HCT116 (cell line): ENCODE results near the gene HDAC11. TPM values are rescaled to one million over a fixed set of nuclear protein-coding genes. Genes with fewer than 3 reads are reported as not detected.

Source experiments
- ATAC-seq: fragments of 200-7000 bp; cut with Tn5 transposase; 2 replicates; pipeline ENCODE4 v1.9.1; 2020; ENCODE audit warnings: mild to moderate bottlenecking, moderate library complexity
- BruUV-seq: library from RNA; stranded (reverse); fragments of 400-500 nt; replicated peaks from 2 replicates; lab custom pipeline; 2021; lab: Mats Ljungman, UMichigan
- CTCF ChIA-PET: fragments of 300-600 bp; sonication (Branson Sonifier 250); formaldehyde crosslinking; loops from one replicate; lab custom pipeline; 2021; ENCODE audit warnings: antibody characterized with exemption; lab: Charles Lee
- POLR2A ChIA-PET: fragments of 300-600, 350-600 bp; sonication (Branson Sonifier 250); formaldehyde crosslinking; loops from one replicate; lab custom pipeline; 2021; ENCODE audit warnings: antibody characterized with exemption; lab: Charles Lee
- RAD21 ChIA-PET, 2 experiments: fragments of 300-600 bp; sonication (Branson Sonifier 250); formaldehyde crosslinking; loops; one replicate each; lab custom pipeline; 2023; ENCODE audit warnings: low total read pairs in 2 of 2; ENCODE audit not compliant: uncharacterized antibody in 2 of 2, unreplicated experiment in 2 of 2, low non-redundant PET in 1 of 2; lab: Charles Lee
- DNase-seq: peaks from one replicate; pipeline ENCODE4 v3.0.0-alpha.2; 2010; ENCODE audit warnings: low read depth, low spot score
- H2AFZ ChIP-seq: fragments of 200-600 bp; shearing (Covaris generic), sonication (generic); 2 replicates; pipeline ENCODE4 v1.6.1; 2017; ENCODE audit warnings: low read depth, mixed run types, mixed read lengths, antibody characterized with exemption, low read length; ENCODE audit not compliant: poor library complexity, severe bottlenecking
- H3K27ac ChIP-seq: 2 replicates; pipeline ENCODE4 v1.5.1; 2012; ENCODE audit warnings: low read depth, low read length
- H3K27me3 ChIP-seq: fragments of 200-600 bp; sonication (generic); 2 replicates; pipeline ENCODE4 v1.6.1; 2016; ENCODE audit warnings: mixed run types, low read length, mixed read lengths; ENCODE audit not compliant: insufficient read depth
- H3K36me3 ChIP-seq, 2 experiments: fragments of 200-500 bp in 1 of 2; fragments of 200-600 bp in 1 of 2; sonication (Bioruptor generic) in 1 of 2; sonication (generic) in 1 of 2; 2 replicates each; pipeline versions ENCODE4 v1.5.1 to v1.6.1; 2014 to 2016; ENCODE audit warnings: low read length in 2 of 2, inconsistent platforms in 1 of 2, mixed read lengths in 1 of 2, mixed run types in 1 of 2; ENCODE audit not compliant: insufficient read depth in 2 of 2, control insufficient read depth in 1 of 2
- H3K4me1 ChIP-seq, 2 experiments: fragments of 200-600 bp in 1 of 2; sonication (generic) in 1 of 2; 2 replicates each; pipeline versions ENCODE4 v1.5.1 to v1.6.1; 2012 to 2017; ENCODE audit warnings: low read length in 2 of 2, inconsistent platforms in 1 of 2, mild to moderate bottlenecking in 1 of 2, mixed read lengths in 1 of 2, mixed run types in 1 of 2, moderate library complexity in 1 of 2; ENCODE audit not compliant: insufficient read depth in 2 of 2, control insufficient read depth in 1 of 2
- H3K4me2 ChIP-seq: fragments of 200-600 bp; sonication (generic); 2 replicates; pipeline ENCODE4 v1.6.1; 2017; ENCODE audit warnings: mixed run types, low read length, mixed read lengths
- H3K4me3 ChIP-seq, 2 experiments: fragments of 200-600 bp in 1 of 2; sonication (generic) in 1 of 2; replicated peaks in 1 of 2; 2 replicates each; pipeline ENCODE4 v1.5.1; 2011 to 2016; ENCODE audit warnings: low read length in 2 of 2, control low read depth in 1 of 2, low read depth in 1 of 2, mild to moderate bottlenecking in 1 of 2, mixed read lengths in 1 of 2, mixed run types in 1 of 2
- H3K79me2 ChIP-seq: fragments of 200-600 bp; sonication (generic); 2 replicates; pipeline ENCODE4 v1.6.1; 2017; ENCODE audit warnings: mild to moderate bottlenecking, mixed run types, low read length, moderate library complexity, mixed read lengths; ENCODE audit not compliant: insufficient read depth
- H3K9ac ChIP-seq: fragments of 200-600 bp; sonication (generic); 2 replicates; pipeline ENCODE4 v1.6.1; 2016; ENCODE audit warnings: low read length, mixed read lengths
- H3K9me2 ChIP-seq: fragments of 200-600 bp; sonication (generic), shearing (Covaris generic); 2 replicates; pipeline ENCODE4 v1.6.1; 2017; ENCODE audit warnings: mixed run types, mild to moderate bottlenecking, moderate library complexity; ENCODE audit not compliant: insufficient read depth
- H3K9me3 ChIP-seq, 2 experiments: fragments of 200-500 bp in 1 of 2; fragments of 200-600 bp in 1 of 2; sonication (Bioruptor generic) in 1 of 2; sonication (generic) in 1 of 2; 2 replicates each; pipeline ENCODE4 v1.6.1; 2014 to 2017; ENCODE audit warnings: low read length in 2 of 2, mixed read lengths in 2 of 2, inconsistent platforms in 1 of 2, low read depth in 1 of 2, mild to moderate bottlenecking in 1 of 2, mixed run types in 1 of 2, moderate library complexity in 1 of 2; ENCODE audit not compliant: control insufficient read depth in 1 of 2, insufficient read depth in 1 of 2
- H4K20me1 ChIP-seq: fragments of 200-600 bp; sonication (generic), shearing (Covaris generic); 2 replicates; pipeline ENCODE4 v1.6.1; 2017; ENCODE audit warnings: mixed run types, mild to moderate bottlenecking, moderate library complexity; ENCODE audit not compliant: insufficient read depth
- CBX3 ChIP-seq: IDR thresholded peaks from 2 replicates; pipeline ENCODE4 v1.6.1; 2012; ENCODE audit warnings: low read depth
- EGR1 ChIP-seq: IDR thresholded peaks from 2 replicates; pipeline ENCODE4 v1.6.1; 2012; ENCODE audit warnings: low read depth
- POLR2A ChIP-seq: IDR thresholded peaks from 2 replicates; pipeline ENCODE4 v1.7.0; 2011; ENCODE audit warnings: borderline replicate concordance; ENCODE audit not compliant: insufficient read depth, insufficient read length; ENCODE audit errors: extremely low read depth
- SRF ChIP-seq: IDR thresholded peaks from 2 replicates; pipeline ENCODE4 v1.6.1; 2012; ENCODE audit warnings: low read depth
- TCF7L2 ChIP-seq: IDR thresholded peaks from 2 replicates; pipeline ENCODE4 v1.7.0; 2011; ENCODE audit warnings: borderline replicate concordance, inconsistent platforms; ENCODE audit not compliant: insufficient read depth, insufficient read length; ENCODE audit errors: extremely low read depth
- YY1 ChIP-seq: IDR thresholded peaks from 2 replicates; pipeline ENCODE4 v1.6.1; 2011; ENCODE audit warnings: low read length, low read depth, moderate library complexity, mild to moderate bottlenecking; ENCODE audit not compliant: insufficient replicate concordance; ENCODE audit errors: extremely low read depth
- ZFX ChIP-seq: fragments of 450-650 bp; IDR thresholded peaks from 2 replicates; pipeline ENCODE4 v1.6.1; 2017
- intact Hi-C: fragments of 100-400 bp; cut with micrococcal nuclease; formaldehyde crosslinking; loops from 2 replicates; pipeline ENCODE4 v1.10.0; 2022
- total RNA-seq: library from RNA; stranded (reverse); gene quantifications from one replicate; pipeline ENCODE4 v1.2.1, GENCODE V29; 2021; ENCODE audit not compliant: unreplicated experiment
- TF ChIP-seq, protein P1 (sequence below), 3 experiments: fragments of 200-600 bp in 1 of 3; sonication (generic) in 1 of 3; IDR thresholded peaks in 2 of 3; conservative IDR thresholded peaks in 1 of 3; 2 replicates each; pipeline ENCODE4 v1.5.1; 2012 to 2017; ENCODE audit warnings: low read depth in 2 of 3, low read length in 2 of 3, antibody characterized with exemption in 1 of 3, borderline replicate concordance in 1 of 3, control low read depth in 1 of 3, mild to moderate bottlenecking in 1 of 3, mixed read lengths in 1 of 3, mixed run types in 1 of 3, moderate library complexity in 1 of 3; ENCODE audit not compliant: insufficient read depth in 1 of 3

HDAC11 gene
- total RNA-seq, 1 experiment from 2014 or later = 16.1 TPM

DNA sequence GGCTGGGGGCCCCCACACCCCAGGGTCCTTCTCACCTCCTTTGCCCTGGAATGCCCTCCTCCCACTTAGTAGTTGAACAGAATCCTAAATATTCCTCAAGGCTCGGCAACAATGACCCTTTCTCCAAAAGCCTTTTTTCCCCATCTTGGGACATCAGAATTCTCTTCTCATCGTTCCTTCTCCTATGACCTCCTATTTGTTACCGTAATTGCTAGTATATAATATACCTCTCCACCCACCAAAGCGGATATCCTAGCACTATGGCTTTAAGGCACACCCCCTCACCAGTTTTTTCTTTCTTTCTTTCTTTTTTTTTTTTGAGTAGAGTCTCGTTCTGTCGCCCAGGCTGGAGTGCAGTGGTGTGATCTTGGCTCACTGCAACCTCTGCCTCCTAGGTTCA, 16.8 kb downstream of the HDAC11 start:
- H4K20me1 ChIP-seq = no peaks in the 10 kb centered on the region
- ATAC-seq (no peak), DNase-seq (no peak)
- H3K27ac ChIP-seq = no peak overlapping the region
- TF ChIP-seq ZFX (no peak), TCF7L2 (no peak), SRF (no peak), EGR1 (no peak), CBX3 (no peak), YY1 (no peak), POLR2A (no peak)
- TF ChIP-seq, protein P1, sequence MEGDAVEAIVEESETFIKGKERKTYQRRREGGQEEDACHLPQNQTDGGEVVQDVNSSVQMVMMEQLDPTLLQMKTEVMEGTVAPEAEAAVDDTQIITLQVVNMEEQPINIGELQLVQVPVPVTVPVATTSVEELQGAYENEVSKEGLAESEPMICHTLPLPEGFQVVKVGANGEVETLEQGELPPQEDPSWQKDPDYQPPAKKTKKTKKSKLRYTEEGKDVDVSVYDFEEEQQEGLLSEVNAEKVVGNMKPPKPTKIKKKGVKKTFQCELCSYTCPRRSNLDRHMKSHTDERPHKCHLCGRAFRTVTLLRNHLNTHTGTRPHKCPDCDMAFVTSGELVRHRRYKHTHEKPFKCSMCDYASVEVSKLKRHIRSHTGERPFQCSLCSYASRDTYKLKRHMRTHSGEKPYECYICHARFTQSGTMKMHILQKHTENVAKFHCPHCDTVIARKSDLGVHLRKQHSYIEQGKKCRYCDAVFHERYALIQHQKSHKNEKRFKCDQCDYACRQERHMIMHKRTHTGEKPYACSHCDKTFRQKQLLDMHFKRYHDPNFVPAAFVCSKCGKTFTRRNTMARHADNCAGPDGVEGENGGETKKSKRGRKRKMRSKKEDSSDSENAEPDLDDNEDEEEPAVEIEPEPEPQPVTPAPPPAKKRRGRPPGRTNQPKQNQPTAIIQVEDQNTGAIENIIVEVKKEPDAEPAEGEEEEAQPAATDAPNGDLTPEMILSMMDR (IDR thresholded peaks at IDR 0.05 in 2 of 3, conservative IDR thresholded peaks at IDR 0.05 in 1 of 3; ENCODE audit: borderline replicate concordance in 1 of 3, insufficient read depth in 1 of 3, low read depth in 2 of 3, low read length in 2 of 3) = no peak
- H3K4me2 ChIP-seq = no peak overlapping the region
- H3K27me3 ChIP-seq = no peaks in the 10 kb centered on the region
- ChIA-PET RAD21 (interaction anchor here (0.6 to 1.9 kb wide), 5 partner anchors 11 to 151 kb away, joined by 3 to 34 read pairs (median 3); no protein-coding TSS in a partner anchor), CTCF (interaction anchor here (0.6 to 8.2 kb wide), 16 partner anchors 11 to 405 kb away, joined by 3 to 245 read pairs (median 4); partner anchors contain the start of genes HDAC11 and WNT7A), POLR2A (interaction anchor here (1.9 kb wide), 1 partner anchor 151 kb away, joined by 6 read pairs; no protein-coding TSS in a partner anchor)
- no peaks in the 10 kb centered on the region; a peak in 1 of 4 replicates for H3K36me3 ChIP-seq
- H3K9ac ChIP-seq = no peak overlapping the region
- H3K9me2 ChIP-seq = no peaks in the 10 kb centered on the region
- H3K4me1 ChIP-seq = peaks cover 0 to 11% of the 10 kb centered on the region in 2 experiments; a peak in 1 of 4 replicates
- no peaks in the 10 kb centered on the region for H3K79me2 ChIP-seq
- no peak overlapping the region for H2AFZ ChIP-seq
- intact Hi-C loops = loop anchor here (1.0 kb wide), 1 partner anchor 151 kb away; no protein-coding TSS in a partner anchor
- H3K4me3 ChIP-seq = no peak overlapping the region
- H3K9me3 ChIP-seq = no peaks in the 10 kb centered on the region
- no TSS peak for BruUV-seq
